HepG2 (cell line): ENCODE data around the gene ADIPOR2. TPM values are rescaled to one million over a fixed set of nuclear protein-coding genes. Genes with fewer than 3 reads are reported as not detected.

Source experiments
- ADNP ChIP-seq: sonication (generic); formaldehyde crosslinking; IDR thresholded peaks from 2 replicates; pipeline ENCODE4 v1.4.0; 2020; ENCODE audit warnings: missing genetic modification reagents
- DDIT3 ChIP-seq: sonication (generic); formaldehyde crosslinking; IDR thresholded peaks from 2 replicates; pipeline ENCODE4 v1.4.0; 2020; ENCODE audit warnings: mild to moderate bottlenecking, missing genetic modification reagents
- GATA4 ChIP-seq: sonication (generic); IDR thresholded peaks from 2 replicates; pipeline ENCODE4 v1.6.1; 2016; ENCODE audit warnings: antibody characterized with exemption, low read depth, borderline replicate concordance
- MXD4 ChIP-seq: IDR thresholded peaks from 2 replicates; pipeline ENCODE4 v1.6.1; 2016; ENCODE audit warnings: mild to moderate bottlenecking, missing biosample characterization, missing genetic modification reagents
- PTBP1 ChIP-seq: fragments of 200-400 bp; formaldehyde crosslinking; IDR thresholded peaks from 2 replicates; pipeline ENCODE4 v1.6.1; 2018; ENCODE audit warnings: low read length, low read depth; ENCODE audit not compliant: poor library complexity, severe bottlenecking
- SMYD3 ChIP-seq: sonication (generic); formaldehyde crosslinking; IDR thresholded peaks from 2 replicates; pipeline ENCODE4 v1.8.1; 2023; ENCODE audit warnings: mild to moderate bottlenecking, missing genetic modification reagents
- SRSF1 ChIP-seq: fragments of 200-400 bp; formaldehyde crosslinking; optimal IDR thresholded peaks from 2 replicates; pipeline ENCODE3; 2017; ENCODE audit warnings: mild to moderate bottlenecking, low read depth, low read length, moderate library complexity
- ZNF318 ChIP-seq: sonication (generic); formaldehyde crosslinking; IDR thresholded peaks from 2 replicates; pipeline ENCODE4 v1.4.0; 2020; ENCODE audit warnings: mild to moderate bottlenecking, missing genetic modification reagents
- ZNF362 ChIP-seq: sonication (generic); formaldehyde crosslinking; IDR thresholded peaks from 2 replicates; pipeline ENCODE4 v1.4.0; 2020; ENCODE audit warnings: missing genetic modification reagents, mild to moderate bottlenecking, borderline replicate concordance
- polyA plus RNA-seq, 8 experiments: library from polyadenylated mRNA; depleted of rRNA in 3 of 8; stranded (reverse) in 7 of 8; unstranded in 1 of 8; fragments of >200 nt; fragmentation: Illumina TruSeq in 4 of 8; extraction: Trizol in 4 of 8; gene quantifications; 2 replicates each; pipeline versions ENCODE4 v1.2.1 to v1.2.3, GENCODE V29; 2011 to 2016; ENCODE audit warnings: low read depth in 4 of 8, missing spikeins in 1 of 8, mixed read lengths in 1 of 8; ENCODE audit not compliant: insufficient read depth in 1 of 8
- total RNA-seq, 5 experiments: library from RNA; depleted of rRNA; stranded (reverse); fragments of >200 nt; fragmentation: Illumina TruSeq; extraction: Trizol; gene quantifications; 2 replicates each; pipeline ENCODE4 v1.2.3, GENCODE V29; 2016; ENCODE audit warnings: low read depth in 1 of 5
- TF ChIP-seq, protein P1 (sequence below): IDR thresholded peaks from 2 replicates; pipeline ENCODE4 v1.6.1; 2016; ENCODE audit warnings: low read depth, borderline replicate concordance
- TF ChIP-seq, protein P2 (sequence below), 2 experiments: sonication (generic) in 1 of 2; formaldehyde crosslinking in 1 of 2; IDR thresholded peaks; 2 replicates each; pipeline versions ENCODE4 v1.4.0 to v1.6.1; 2018 to 2020; ENCODE audit warnings: missing genetic modification reagents in 2 of 2, borderline replicate concordance in 1 of 2, low read depth in 1 of 2, mild to moderate bottlenecking in 1 of 2, missing biosample characterization in 1 of 2
- TF ChIP-seq, protein P3 (sequence below): sonication (generic); formaldehyde crosslinking; IDR thresholded peaks from 2 replicates; pipeline ENCODE4 v1.4.0; 2020; ENCODE audit warnings: missing genetic modification reagents, mild to moderate bottlenecking, borderline replicate concordance

Gene ADIPOR2
- total and polyA plus RNA-seq, 2 of the 13 experiments (the other 11 are each of a cell fraction or from before 2014, with no cell fraction given), result 35.2 to 52.2 TPM

DNA sequence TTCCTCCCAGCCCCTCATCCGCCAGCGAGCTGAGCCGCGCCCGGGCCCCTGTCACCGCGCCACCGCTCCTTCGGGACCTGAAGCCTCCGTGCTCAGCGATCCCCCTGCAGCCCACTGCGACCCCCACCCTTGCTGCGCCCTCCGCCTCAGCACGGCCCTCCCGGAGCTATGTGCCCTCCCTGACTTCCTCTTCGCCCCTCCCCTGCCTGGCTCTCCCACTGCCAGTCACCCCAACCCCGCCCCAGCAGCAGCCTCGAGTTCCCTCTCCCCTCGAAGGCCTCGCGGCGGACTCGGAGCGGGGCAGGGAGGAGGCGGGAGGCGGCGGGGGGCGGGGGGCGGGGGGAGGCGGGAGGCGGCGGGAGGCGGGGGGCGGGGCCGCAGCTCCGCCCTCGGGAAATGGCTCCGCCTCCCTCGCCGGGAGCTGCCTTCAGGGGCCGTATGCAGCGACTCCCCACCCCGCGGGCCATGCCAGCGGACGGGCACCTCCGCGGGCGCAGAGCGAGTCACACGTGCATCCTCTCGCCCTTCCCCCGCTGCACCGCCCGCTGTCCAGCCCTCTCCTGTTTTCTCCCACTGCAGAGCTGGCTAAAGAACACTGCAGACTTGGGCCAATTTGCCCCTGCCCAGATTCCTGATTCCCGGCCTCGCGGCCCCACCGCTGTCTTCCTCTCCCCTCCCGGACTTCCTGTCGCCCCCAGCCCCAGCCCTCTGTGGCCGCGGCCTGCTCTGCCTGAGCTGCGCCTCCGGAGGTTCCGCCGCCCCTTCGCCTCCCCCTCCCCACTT is 29.1 kb upstream of the ADIPOR2 start (continued):
- TF ChIP-seq ZNF318 (CRISPR knock-in tag) (no peak), SRSF1 (no peak), PTBP1 (no peak), ZNF362 (CRISPR knock-in tag) (no peak), MXD4 (peak; percentile 44; the same call in 1 of the 2 replicates), ADNP (CRISPR knock-in tag) (no peak), GATA4 (0 out of 2 replicates have a peak, but pooled peaks have one; percentile 30), DDIT3 (CRISPR knock-in tag) (no peak), SMYD3 (CRISPR knock-in tag) (no peak)
- TF ChIP-seq, protein P1, sequence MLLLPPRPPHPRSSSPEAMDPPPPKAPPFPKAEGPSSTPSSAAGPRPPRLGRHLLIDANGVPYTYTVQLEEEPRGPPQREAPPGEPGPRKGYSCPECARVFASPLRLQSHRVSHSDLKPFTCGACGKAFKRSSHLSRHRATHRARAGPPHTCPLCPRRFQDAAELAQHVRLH (CRISPR knock-in tag), result no peak
- TF ChIP-seq, protein P2, sequence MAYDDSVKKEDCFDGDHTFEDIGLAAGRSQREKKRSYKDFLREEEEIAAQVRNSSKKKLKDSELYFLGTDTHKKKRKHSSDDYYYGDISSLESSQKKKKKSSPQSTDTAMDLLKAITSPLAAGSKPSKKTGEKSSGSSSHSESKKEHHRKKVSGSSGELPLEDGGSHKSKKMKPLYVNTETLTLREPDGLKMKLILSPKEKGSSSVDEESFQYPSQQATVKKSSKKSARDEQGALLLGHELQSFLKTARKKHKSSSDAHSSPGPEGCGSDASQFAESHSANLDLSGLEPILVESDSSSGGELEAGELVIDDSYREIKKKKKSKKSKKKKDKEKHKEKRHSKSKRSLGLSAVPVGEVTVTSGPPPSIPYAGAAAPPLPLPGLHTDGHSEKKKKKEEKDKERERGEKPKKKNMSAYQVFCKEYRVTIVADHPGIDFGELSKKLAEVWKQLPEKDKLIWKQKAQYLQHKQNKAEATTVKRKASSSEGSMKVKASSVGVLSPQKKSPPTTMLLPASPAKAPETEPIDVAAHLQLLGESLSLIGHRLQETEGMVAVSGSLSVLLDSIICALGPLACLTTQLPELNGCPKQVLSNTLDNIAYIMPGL (CRISPR knock-in tag; IDR thresholded peaks at IDR 0.05; ENCODE audit: borderline replicate concordance in 1 of 2, low read depth in 1 of 2), result no peak
- TF ChIP-seq, protein P3, sequence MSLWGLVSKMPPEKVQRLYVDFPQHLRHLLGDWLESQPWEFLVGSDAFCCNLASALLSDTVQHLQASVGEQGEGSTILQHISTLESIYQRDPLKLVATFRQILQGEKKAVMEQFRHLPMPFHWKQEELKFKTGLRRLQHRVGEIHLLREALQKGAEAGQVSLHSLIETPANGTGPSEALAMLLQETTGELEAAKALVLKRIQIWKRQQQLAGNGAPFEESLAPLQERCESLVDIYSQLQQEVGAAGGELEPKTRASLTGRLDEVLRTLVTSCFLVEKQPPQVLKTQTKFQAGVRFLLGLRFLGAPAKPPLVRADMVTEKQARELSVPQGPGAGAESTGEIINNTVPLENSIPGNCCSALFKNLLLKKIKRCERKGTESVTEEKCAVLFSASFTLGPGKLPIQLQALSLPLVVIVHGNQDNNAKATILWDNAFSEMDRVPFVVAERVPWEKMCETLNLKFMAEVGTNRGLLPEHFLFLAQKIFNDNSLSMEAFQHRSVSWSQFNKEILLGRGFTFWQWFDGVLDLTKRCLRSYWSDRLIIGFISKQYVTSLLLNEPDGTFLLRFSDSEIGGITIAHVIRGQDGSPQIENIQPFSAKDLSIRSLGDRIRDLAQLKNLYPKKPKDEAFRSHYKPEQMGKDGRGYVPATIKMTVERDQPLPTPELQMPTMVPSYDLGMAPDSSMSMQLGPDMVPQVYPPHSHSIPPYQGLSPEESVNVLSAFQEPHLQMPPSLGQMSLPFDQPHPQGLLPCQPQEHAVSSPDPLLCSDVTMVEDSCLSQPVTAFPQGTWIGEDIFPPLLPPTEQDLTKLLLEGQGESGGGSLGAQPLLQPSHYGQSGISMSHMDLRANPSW, result no peak
